CD14-positive monocyte (primary cell): ENCODE data around the gene PNRC1. TPM values are rescaled to one million over a fixed set of nuclear protein-coding genes. Genes with fewer than 3 reads are reported as not detected.
A peak's percentile ranks its signal among the peaks of the same experiment; 100 is the strongest.

ENCODE experiments used
- DNase-seq, 3 donors: peaks; one replicate each; pipeline ENCODE4 v3.0.0-alpha.2; 2011 to 2022
- H2AFZ ChIP-seq: 2 replicates; pipeline ENCODE4 v1.6.0; 2012; ENCODE audit warnings: mild to moderate bottlenecking, low read depth, low read length, inconsistent platforms; ENCODE audit not compliant: insufficient read depth, poor library complexity, severe bottlenecking
- H3K27ac ChIP-seq, 2 donors: 1 replicate in 1 of 2; 2 replicates in 1 of 2; pipeline ENCODE4 v1.5.1; 2012 to 2013; ENCODE audit warnings: low read length in 2 of 2, control low read depth in 1 of 2, inconsistent platforms in 1 of 2, low read depth in 1 of 2, mild to moderate bottlenecking in 1 of 2
- H3K27me3 ChIP-seq, 2 donors: one replicate each; pipeline versions ENCODE4 v1.6.0 to v1.6.1; 2011 to 2013; ENCODE audit warnings: low read length in 2 of 2; ENCODE audit not compliant: control insufficient read depth in 2 of 2, insufficient read depth in 2 of 2
- H3K36me3 ChIP-seq, 2 donors: replicated peaks in 1 of 2; 1 replicate in 1 of 2; 2 replicates in 1 of 2; pipeline versions ENCODE4 v1.5.1 to v1.6.1; 2012 to 2013; ENCODE audit warnings: low read length in 2 of 2, control low read depth in 1 of 2, inconsistent platforms in 1 of 2, mild to moderate bottlenecking in 1 of 2; ENCODE audit not compliant: insufficient read depth in 2 of 2, control insufficient read depth in 1 of 2
- H3K4me1 ChIP-seq, 2 donors: 1 replicate in 1 of 2; 2 replicates in 1 of 2; pipeline versions ENCODE4 v1.5.1 to v1.6.1; 2012 to 2013; ENCODE audit warnings: low read length in 2 of 2, control low read depth in 1 of 2, inconsistent platforms in 1 of 2, mild to moderate bottlenecking in 1 of 2, moderate library complexity in 1 of 2; ENCODE audit not compliant: insufficient read depth in 2 of 2, control insufficient read depth in 1 of 2
- H3K4me2 ChIP-seq: replicated peaks from 2 replicates; pipeline ENCODE3; 2012; ENCODE audit warnings: low read length, moderate library complexity, mild to moderate bottlenecking; ENCODE audit not compliant: poor library complexity, severe bottlenecking; ENCODE audit errors: extremely low read depth
- H3K4me3 ChIP-seq, 3 experiments: fragments of 200-600 bp in 1 of 3; sonication (generic) in 1 of 3; replicated peaks in 1 of 3; 1 replicate in 2 of 3; 2 replicates in 1 of 3; pipeline ENCODE4 v1.5.1; 2011 to 2013; ENCODE audit warnings: low read length in 3 of 3, mild to moderate bottlenecking in 3 of 3, control low read depth in 2 of 3, low read depth in 2 of 3, inconsistent platforms in 1 of 3, moderate library complexity in 1 of 3
- H3K79me2 ChIP-seq: 2 replicates; pipeline ENCODE4 v1.6.0; 2012; ENCODE audit warnings: mild to moderate bottlenecking, control low read depth, inconsistent platforms, low read length, moderate library complexity; ENCODE audit not compliant: insufficient read depth
- H3K9ac ChIP-seq: 2 replicates; pipeline ENCODE4 v1.6.0; 2017; ENCODE audit warnings: low read length, mild to moderate bottlenecking; ENCODE audit not compliant: insufficient read depth, poor library complexity, severe bottlenecking
- H3K9me3 ChIP-seq, 2 donors: replicated peaks in 1 of 2; 1 replicate in 1 of 2; 2 replicates in 1 of 2; pipeline versions ENCODE4 v1.5.1 to v1.6.1; 2012 to 2013; ENCODE audit warnings: low read length in 2 of 2, control low read depth in 1 of 2; ENCODE audit not compliant: control insufficient read depth in 1 of 2, insufficient read depth in 1 of 2
- H4K20me1 ChIP-seq: 2 replicates; pipeline ENCODE4 v1.6.0; 2012; ENCODE audit warnings: mild to moderate bottlenecking, low read length, control low read depth, moderate library complexity; ENCODE audit not compliant: insufficient read depth
- H3K27ac Mint-ChIP-seq, 7 donors: one replicate each; pipeline ENCODE4 v1.8.0; 2020; ENCODE audit warnings: mild to moderate bottlenecking in 7 of 7, mixed read lengths in 7 of 7, moderate library complexity in 6 of 7, inconsistent platforms in 2 of 7
- H3K27me3 Mint-ChIP-seq, 3 donors: one replicate each; pipeline ENCODE4 v1.8.0; 2021 to 2022; ENCODE audit warnings: low read depth in 3 of 3, mild to moderate bottlenecking in 3 of 3, mixed read lengths in 3 of 3, moderate library complexity in 3 of 3, inconsistent platforms in 1 of 3
- H3K36me3 Mint-ChIP-seq, 2 donors: one replicate each; pipeline ENCODE4 v1.8.0; 2020; ENCODE audit warnings: mixed read lengths in 2 of 2, inconsistent platforms in 1 of 2, mild to moderate bottlenecking in 1 of 2
- H3K4me1 Mint-ChIP-seq: one replicate; pipeline ENCODE4 v1.8.0; 2020; ENCODE audit warnings: mild to moderate bottlenecking, mixed read lengths
- H3K4me3 Mint-ChIP-seq, 2 donors: one replicate each; pipeline ENCODE4 v1.8.0; 2020; ENCODE audit warnings: mild to moderate bottlenecking in 2 of 2, mixed read lengths in 2 of 2, moderate library complexity in 1 of 2
- H3K9me3 Mint-ChIP-seq, 7 donors: one replicate each; pipeline ENCODE4 v1.8.0; 2020 to 2022; ENCODE audit warnings: mixed read lengths in 7 of 7, mild to moderate bottlenecking in 6 of 7, moderate library complexity in 6 of 7, inconsistent platforms in 2 of 7
- WGBS: methylation state at CpG from one replicate; pipeline ENCODE4 v1.1.5; 2013; ENCODE audit warnings: missing lambda C conversion rate; ENCODE audit not compliant: insufficient coverage; 5-methylcytosine and 5-hydroxymethylcytosine counted together
- intact Hi-C, 2 donors: fragments of 100-400 bp; cut with micrococcal nuclease; formaldehyde crosslinking; loops; one replicate each; pipeline versions ENCODE4 v1.15.0 to v1.15.1; 2023
- polyA plus RNA-seq, 3 donors: library from polyadenylated mRNA; depleted of rRNA in 1 of 3; unstranded in 2 of 3; stranded (reverse) in 1 of 3; fragments of 300-500 nt in 2 of 3; fragments of >200 nt in 1 of 3; fragmentation: Illumina TruSeq in 2 of 3; gene quantifications; 1 replicate in 2 of 3; 2 replicates in 1 of 3; pipeline ENCODE4 v1.2.3, GENCODE V29; 2012 to 2021
- TF ChIP-seq, protein P1 (sequence below): fragments of 200-600 bp; IDR thresholded peaks from one replicate; pipeline ENCODE4 v1.8.0; 2022; ENCODE audit warnings: antibody characterized with exemption, mild to moderate bottlenecking

Gene PNRC1
- polyA plus RNA-seq, 3 donors: 102 to 398 (median 348) TPM

DNA sequence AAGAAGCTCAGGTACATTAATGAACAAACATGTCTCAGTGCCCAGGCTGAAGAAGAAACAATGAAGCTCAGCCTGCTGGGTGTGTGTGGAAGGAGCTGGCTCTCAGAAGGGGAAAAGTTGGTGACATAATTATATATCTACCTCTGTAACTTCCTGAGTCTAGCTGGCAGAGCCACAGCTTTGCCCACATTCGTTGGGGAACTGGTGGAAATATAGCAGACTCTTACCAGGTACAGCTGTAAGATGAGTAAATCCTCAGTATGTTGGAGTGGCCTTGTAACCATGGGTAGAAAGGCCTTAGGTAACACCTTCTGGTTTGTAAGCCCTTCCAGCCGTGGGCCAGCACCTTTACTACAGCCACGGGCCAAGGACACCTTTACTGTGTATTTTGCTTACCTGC is 29.9 kb upstream of the PNRC1 start:
- intact Hi-C loops: loop anchor here in 1 of 2 donors (10.0 kb wide), 1 partner anchor 56 kb away; no protein-coding TSS in a partner anchor
- H3K9me3 Mint-ChIP-seq: no peaks in the 10 kb centered on the region
- H3K36me3 Mint-ChIP-seq: no peaks in the 10 kb centered on the region
- Histone ChIP-seq H3K36me3 (no peaks in the 10 kb centered on the region), H3K9me3 (no peaks in the 10 kb centered on the region), H3K27ac (no peak overlapping the region), H3K27me3 (no peaks in the 10 kb centered on the region), H4K20me1 (no peaks in the 10 kb centered on the region), H3K79me2 (no peaks in the 10 kb centered on the region), H3K4me2 (no peak overlapping the region), H3K9ac (no peak overlapping the region), H3K4me3 (no peak overlapping the region), H2AFZ (peak overlapping the region; percentile 3), H3K4me1 (peaks cover 22 to 30% of the 10 kb centered on the region in 2 donors)
- WGBS: 0% methylated on average over 1 of the region's 3 CpGs
- H3K27me3 Mint-ChIP-seq: peaks cover 0 to 4% (median 1%) of the 10 kb centered on the region in 3 donors
- TF ChIP-seq, protein P1, sequence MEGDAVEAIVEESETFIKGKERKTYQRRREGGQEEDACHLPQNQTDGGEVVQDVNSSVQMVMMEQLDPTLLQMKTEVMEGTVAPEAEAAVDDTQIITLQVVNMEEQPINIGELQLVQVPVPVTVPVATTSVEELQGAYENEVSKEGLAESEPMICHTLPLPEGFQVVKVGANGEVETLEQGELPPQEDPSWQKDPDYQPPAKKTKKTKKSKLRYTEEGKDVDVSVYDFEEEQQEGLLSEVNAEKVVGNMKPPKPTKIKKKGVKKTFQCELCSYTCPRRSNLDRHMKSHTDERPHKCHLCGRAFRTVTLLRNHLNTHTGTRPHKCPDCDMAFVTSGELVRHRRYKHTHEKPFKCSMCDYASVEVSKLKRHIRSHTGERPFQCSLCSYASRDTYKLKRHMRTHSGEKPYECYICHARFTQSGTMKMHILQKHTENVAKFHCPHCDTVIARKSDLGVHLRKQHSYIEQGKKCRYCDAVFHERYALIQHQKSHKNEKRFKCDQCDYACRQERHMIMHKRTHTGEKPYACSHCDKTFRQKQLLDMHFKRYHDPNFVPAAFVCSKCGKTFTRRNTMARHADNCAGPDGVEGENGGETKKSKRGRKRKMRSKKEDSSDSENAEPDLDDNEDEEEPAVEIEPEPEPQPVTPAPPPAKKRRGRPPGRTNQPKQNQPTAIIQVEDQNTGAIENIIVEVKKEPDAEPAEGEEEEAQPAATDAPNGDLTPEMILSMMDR: no peak
- H3K4me1 Mint-ChIP-seq: peaks cover 40% of the 10 kb centered on the region
- H3K4me3 Mint-ChIP-seq: no peak overlapping the region
- H3K27ac Mint-ChIP-seq: peak overlapping the region in 3 of 7 donors; percentile 58 to 60 (median 59)
- DNase-seq: peak in 1 of 3 donors; percentile 26

DNA sequence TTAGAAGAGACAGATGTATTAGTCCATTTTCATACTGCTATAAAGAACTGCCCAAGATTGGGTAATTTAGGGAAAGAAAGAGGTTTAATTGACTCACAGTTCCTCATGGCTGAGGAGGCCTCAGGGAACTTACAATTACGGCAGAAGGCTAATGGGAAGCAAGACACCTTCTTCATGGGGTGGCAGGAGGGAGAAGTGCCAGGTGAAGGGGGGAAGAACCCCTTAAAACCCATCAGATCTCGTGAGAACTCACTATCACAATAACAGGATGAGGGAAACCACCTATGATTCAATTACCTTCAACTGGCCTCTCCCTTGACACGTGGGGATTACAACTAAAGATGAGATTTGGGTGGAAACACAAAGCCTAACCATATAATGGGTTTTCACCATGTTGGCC is 28.9 kb upstream of the PNRC1 start:
- Histone ChIP-seq H4K20me1 (no peaks in the 10 kb centered on the region), H3K9ac (no peak overlapping the region), H3K79me2 (no peaks in the 10 kb centered on the region), H3K27ac (no peak overlapping the region), H3K27me3 (no peaks in the 10 kb centered on the region), H3K4me3 (no peak overlapping the region), H3K9me3 (no peaks in the 10 kb centered on the region), H3K4me2 (no peak overlapping the region), H3K36me3 (no peaks in the 10 kb centered on the region), H3K4me1 (peaks cover 22 to 30% of the 10 kb centered on the region in 2 donors), H2AFZ (no peak overlapping the region)
- Mint-ChIP-seq H3K27me3 (peaks cover 0 to 4% (median 1%) of the 10 kb centered on the region in 3 donors), H3K4me1 (peaks cover 40% of the 10 kb centered on the region), H3K4me3 (no peak overlapping the region), H3K36me3 (no peaks in the 10 kb centered on the region), H3K27ac (peak overlapping the region in 3 of 7 donors; percentile 53 to 72 (median 62)), H3K9me3 (peaks cover 0 to 1% (median 0%) of the 10 kb centered on the region in 7 donors)
- peak in 1 of 3 donors; percentile 75 for DNase-seq
- intact Hi-C loops: loop anchor here in 1 of 2 donors (10.0 kb wide), 1 partner anchor 57 kb away; no protein-coding TSS in a partner anchor
- WGBS: no CpG with 5 or more reads among the region's 3 CpGs
- TF ChIP-seq, protein P1: no peak
